LNCAP (cell line): Measurements from ENCODE around the gene CRNN.

Experiments used
- TF ChIP-seq, protein P1 (sequence below): fragments of 450-650 bp; IDR thresholded peaks from 2 replicates; pipeline ENCODE4 v1.5.1; 2017; ENCODE audit warnings: mild to moderate bottlenecking

The CRNN gene

DNA sequence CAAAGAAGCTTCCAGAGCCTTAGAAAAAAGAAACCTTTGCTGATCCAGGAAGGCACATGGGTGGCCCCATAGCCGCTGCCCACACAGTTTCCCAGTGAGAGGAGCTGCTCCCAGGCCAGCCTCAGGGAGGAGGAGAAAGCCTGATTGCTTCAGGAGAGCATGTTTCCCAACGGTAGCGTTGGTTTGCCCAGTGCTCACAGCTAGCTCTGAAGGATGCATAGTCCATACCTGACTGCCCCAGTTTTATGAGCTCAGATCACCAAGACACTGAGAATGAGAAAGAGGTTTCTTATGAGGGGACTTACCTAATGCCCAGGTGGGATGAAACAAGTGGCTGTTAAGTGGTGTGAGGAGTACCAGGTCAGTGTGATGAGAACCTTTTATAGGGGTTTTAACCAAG is at the start of gene CRNN:
TSS of gene CRNN (minus strand) at position 355 of the 400 bp plus-strand sequence. CDS start 2,030 bp downstream, outside the sequence.
- TF ChIP-seq, protein P1, sequence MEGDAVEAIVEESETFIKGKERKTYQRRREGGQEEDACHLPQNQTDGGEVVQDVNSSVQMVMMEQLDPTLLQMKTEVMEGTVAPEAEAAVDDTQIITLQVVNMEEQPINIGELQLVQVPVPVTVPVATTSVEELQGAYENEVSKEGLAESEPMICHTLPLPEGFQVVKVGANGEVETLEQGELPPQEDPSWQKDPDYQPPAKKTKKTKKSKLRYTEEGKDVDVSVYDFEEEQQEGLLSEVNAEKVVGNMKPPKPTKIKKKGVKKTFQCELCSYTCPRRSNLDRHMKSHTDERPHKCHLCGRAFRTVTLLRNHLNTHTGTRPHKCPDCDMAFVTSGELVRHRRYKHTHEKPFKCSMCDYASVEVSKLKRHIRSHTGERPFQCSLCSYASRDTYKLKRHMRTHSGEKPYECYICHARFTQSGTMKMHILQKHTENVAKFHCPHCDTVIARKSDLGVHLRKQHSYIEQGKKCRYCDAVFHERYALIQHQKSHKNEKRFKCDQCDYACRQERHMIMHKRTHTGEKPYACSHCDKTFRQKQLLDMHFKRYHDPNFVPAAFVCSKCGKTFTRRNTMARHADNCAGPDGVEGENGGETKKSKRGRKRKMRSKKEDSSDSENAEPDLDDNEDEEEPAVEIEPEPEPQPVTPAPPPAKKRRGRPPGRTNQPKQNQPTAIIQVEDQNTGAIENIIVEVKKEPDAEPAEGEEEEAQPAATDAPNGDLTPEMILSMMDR = no peak

DNA sequence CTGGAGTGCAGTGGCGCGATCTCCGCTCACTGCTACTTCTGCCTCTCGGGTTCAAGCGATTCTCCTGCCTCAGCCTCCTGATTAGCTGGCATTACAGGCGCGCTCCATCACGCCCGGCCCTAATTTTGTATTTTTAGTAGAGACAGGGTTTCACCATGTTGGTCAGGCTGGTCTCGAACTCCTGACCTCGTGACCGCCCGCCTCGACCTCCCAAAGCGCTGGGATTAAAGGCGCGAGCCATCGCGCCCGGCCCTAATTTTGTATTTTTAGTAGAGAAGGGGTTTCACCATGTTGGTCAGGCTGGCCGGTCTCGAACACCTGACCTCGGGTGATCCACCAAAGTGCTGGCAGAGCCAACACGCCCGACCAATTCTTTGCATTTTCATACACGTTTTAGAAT is 48.6 kb upstream of the CRNN start:
- TF ChIP-seq, protein P1 = no peak

DNA sequence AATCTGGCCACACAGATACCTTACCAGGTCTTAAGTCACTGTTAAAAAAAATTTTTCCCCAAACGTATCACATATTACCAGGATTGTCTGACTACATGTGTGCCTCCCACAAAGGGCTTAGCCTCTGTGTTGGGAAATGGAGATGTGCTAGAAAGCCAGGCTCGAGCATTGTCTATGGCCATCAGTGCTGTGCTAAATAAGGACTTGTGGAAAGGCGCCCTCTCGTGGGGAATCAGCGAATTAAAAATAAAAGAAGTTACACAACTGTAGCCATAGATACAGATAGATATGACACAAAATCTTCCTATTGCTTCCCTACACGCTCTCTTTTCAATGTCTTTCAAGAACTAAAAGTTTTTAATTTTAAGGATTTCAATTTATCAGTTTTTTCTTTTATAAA is 47.5 kb upstream of the CRNN start:
- TF ChIP-seq, protein P1 = peak; percentile 86

DNA sequence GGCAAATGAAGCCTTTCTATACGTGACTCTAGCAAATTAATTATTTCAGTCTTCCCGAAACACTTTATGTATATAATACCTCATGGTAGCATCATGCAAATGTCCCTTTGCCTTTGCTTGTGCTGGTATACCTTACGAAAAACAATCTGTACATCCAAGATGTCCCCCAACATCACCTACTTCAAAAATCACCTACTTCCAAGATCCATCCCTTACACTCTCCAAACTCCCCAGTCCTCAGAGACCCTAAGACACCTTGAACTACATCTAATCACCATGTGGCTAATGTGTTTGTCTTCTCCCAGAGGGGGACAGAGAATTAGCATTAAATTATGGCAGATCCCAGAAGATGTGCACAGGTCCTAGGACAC is 46.5 kb upstream of the CRNN start:
- TF ChIP-seq, protein P1 = peak; percentile 34; the same call in 1 of the 2 replicates

DNA sequence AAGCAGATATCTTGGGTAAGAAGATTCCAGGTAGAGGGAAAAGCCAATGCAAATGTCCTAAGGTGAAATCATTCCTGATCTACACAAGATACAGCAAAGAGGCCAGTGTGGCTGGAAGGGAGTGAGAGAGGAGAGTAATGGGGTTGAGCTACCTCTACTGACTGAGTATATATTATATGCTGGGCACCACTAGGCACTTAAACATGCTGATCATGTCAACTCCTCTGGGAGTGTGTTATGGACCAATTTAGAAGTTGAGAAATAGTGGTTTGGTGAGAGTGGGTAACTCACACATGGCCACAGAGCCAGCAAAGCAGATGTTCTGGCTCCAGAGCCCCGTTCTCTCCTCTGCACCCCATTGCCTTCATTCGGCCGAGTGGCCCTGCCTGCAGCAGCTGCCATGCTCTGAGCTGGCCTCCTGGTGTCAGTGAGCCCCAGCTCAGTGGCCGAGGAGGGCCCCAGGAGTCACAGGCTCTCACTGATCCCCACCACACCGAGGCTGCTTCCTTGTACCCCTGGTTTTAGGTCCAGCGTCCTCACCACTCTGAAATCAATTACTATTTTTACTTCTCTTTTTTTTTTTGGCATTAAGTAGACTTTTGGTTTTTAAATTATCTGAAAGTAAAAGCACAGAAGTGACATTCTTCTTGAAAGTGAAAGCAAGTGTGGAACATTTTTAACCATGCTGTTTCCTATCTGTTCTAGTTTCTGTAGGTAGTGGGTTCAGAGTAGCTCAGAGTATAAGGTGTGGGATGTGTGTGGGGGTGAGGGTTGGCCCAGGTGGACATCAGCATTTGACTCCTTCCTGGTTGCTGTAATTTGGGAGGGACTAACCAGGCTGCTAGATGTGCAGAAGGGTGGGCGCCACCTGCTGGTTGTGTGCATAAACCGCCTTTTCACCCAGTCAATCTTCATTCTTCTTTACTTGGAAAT is 45.8 kb upstream of the CRNN start:
- TF ChIP-seq, protein P1 = peak; percentile 99

DNA sequence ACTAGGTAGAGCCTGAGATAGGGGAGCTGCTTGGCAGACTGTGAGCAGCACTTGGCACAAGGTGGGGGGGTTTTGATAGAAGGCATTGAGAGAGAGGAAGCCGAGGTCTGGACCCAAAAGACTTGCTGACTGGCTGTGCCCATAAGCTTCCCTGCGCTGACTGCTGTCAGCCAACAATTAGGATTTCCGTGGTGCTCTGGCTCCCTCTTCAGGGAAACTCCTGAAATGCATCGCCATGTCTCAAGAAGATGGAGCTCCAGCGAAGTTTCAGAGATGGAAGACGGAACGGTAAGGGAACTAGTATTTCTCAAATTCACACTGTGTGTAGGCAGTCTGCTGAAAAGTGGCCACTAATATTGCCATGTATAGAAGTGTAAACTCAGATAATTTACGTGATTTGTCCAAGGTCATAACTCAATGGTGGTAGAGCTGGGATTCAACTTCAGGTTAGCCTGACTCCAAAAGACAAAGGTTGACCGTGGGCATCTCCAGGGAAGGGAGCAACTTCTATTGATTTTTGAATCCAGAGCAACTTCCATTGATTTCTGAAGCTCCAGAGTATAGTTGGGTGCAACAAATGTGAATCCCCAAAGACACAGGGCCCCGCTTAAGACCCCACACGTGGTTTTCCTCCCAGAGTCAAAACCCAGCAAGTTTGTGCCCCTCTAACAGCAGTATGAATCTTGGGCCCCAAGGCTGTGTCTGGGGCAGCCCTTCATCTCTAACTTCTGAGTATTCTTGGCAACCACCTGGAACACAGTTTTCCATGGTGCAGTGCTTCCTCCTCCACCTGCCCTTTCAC is 44.5 kb upstream of the CRNN start:
- TF ChIP-seq, protein P1 = peak; percentile 96

DNA sequence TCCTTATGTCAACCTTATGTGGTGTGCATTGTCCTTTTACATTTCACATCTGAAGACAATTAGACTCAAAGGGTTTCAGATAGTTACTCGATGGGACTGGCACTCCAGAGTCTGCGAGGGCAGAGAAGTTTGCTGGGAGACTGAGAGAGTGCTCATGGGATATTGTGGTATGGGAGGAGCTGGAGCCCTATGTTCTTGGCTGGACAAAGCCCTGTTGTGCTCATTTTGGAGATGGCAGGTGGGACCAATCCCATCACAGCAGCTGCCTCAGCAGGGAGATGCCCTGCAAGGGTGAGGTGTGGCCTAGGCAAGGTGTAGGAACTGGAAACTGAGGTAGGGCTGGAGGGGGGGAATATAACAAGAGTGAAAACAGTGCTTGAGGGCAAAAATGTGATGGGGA is 43.5 kb upstream of the CRNN start:
- TF ChIP-seq, protein P1 = no peak
